ENCODE results near the gene NRAP. TPM values are rescaled to one million over a fixed set of nuclear protein-coding genes. Genes with fewer than 3 reads are reported as not detected.

Gene NRAP
- total RNA-seq, 4 donors from 2014 or later = 0.05 to 0.13 (median 0.13) TPM; not detected in 1

GRCh38 chr10:113709221-113709838 is 45.5 kb upstream of the NRAP start:
- intact Hi-C loops (cut with DNase I; ENCODE audit: low total_unique reads) = loop anchor here (5.0 kb wide), 1 partner anchor 393 kb away; no protein-coding TSS in a partner anchor
- no peak for DNase-seq (ENCODE audit: low spot score in 2 of 2)
- WGBS, 2 donors = 60 to 72% methylated on average over 8 of the region's 8 CpGs
- TF ChIP-seq CTCF (IDR thresholded peaks at IDR 0.05) (no peak), POLR2A (IDR thresholded peaks at IDR 0.05) (no peak)
- no peak overlapping the region for H3K4me3 ChIP-seq (ENCODE audit: low read depth, poor library complexity, severe bottlenecking)

- TF ChIP-seq CTCF (IDR thresholded peaks at IDR 0.05) (no peak), POLR2A (IDR thresholded peaks at IDR 0.05) (no peak)
- 88 to 90% methylated on average over 6 of the region's 6 CpGs for WGBS, 2 donors
- no peak overlapping the region for H3K4me3 ChIP-seq (ENCODE audit: low read depth, poor library complexity, severe bottlenecking)
- intact Hi-C loops (cut with DNase I; ENCODE audit: low total_unique reads) = loop anchor here (5.0 kb wide), 1 partner anchor 394 kb away; no protein-coding TSS in a partner anchor
- DNase-seq (ENCODE audit: low spot score in 2 of 2) = no peak
Observed at GRCh38 chr10:113708640-113709039, 44.8 kb upstream of the NRAP start.

- WGBS, 2 donors = 58 to 59% methylated on average over 5 of the region's 5 CpGs
- intact Hi-C loops (cut with DNase I; ENCODE audit: low total_unique reads) = loop anchor here (5.0 kb wide), 1 partner anchor 396 kb away; no protein-coding TSS in a partner anchor
- H3K4me3 ChIP-seq (ENCODE audit: low read depth, poor library complexity, severe bottlenecking) = no peak overlapping the region
- TF ChIP-seq CTCF (IDR thresholded peaks at IDR 0.05) (no peak), POLR2A (IDR thresholded peaks at IDR 0.05) (no peak)
- no peak for DNase-seq (ENCODE audit: low spot score in 2 of 2)
Observed at GRCh38 chr10:113706623-113707022, 42.8 kb upstream of the NRAP start.

- intact Hi-C loops (cut with DNase I; ENCODE audit: low total_unique reads) = loop anchor here (5.0 kb wide), 1 partner anchor 397 kb away; no protein-coding TSS in a partner anchor
- DNase-seq (ENCODE audit: low spot score in 2 of 2) = no peak
- TF ChIP-seq CTCF (IDR thresholded peaks at IDR 0.05) (no peak), POLR2A (IDR thresholded peaks at IDR 0.05) (no peak)
- no peak overlapping the region for H3K4me3 ChIP-seq (ENCODE audit: low read depth, poor library complexity, severe bottlenecking)
Observed at GRCh38 chr10:113705344-113705652, 41.5 kb upstream of the NRAP start.

- intact Hi-C loops (cut with DNase I; ENCODE audit: low total_unique reads) = loop anchor here (5.0 kb wide), 1 partner anchor 398 kb away; no protein-coding TSS in a partner anchor
- no peak for DNase-seq (ENCODE audit: low spot score in 2 of 2)
- TF ChIP-seq POLR2A (IDR thresholded peaks at IDR 0.05) = no peak
- no peak for TF ChIP-seq CTCF (IDR thresholded peaks at IDR 0.05)
- no peak overlapping the region for H3K4me3 ChIP-seq (ENCODE audit: low read depth, poor library complexity, severe bottlenecking)
- 49 to 51% methylated on average over 5 to 6 of the region's 6 CpGs for WGBS, 2 donors
Observed at GRCh38 chr10:113704637-113705343, 40.9 kb upstream of the NRAP start.
